GM23338 (cell line): ENCODE data around the gene KAZN. TPM values are rescaled to one million over a fixed set of nuclear protein-coding genes. Genes with fewer than 3 reads are reported as not detected.

Source experiments
- ATAC-seq: fragments of 200-7000 bp; cut with Tn5 transposase; 3 replicates; pipeline ENCODE4 v1.9.1; 2020
- DNase-seq: peaks from one replicate; pipeline ENCODE4 v3.0.0-alpha.2; 2015; ENCODE audit warnings: low spot score
- H2AFZ ChIP-seq: fragments of 200-600 bp; sonication (generic); 2 replicates; pipeline ENCODE4 v1.8.0; 2016; ENCODE audit warnings: antibody characterized with exemption, mild to moderate bottlenecking, moderate library complexity
- H3F3A ChIP-seq: fragments of 200-600 bp; sonication (generic); replicated peaks from 2 replicates; pipeline ENCODE4 v1.8.0; 2017; ENCODE audit warnings: antibody characterized with exemption, mixed run types, low read depth
- H3K27ac ChIP-seq: fragments of 200-600 bp; sonication (generic); 2 replicates; pipeline ENCODE4 v1.6.1; 2016; ENCODE audit warnings: low read depth
- H3K27me3 ChIP-seq: fragments of 200-600 bp; sonication (generic); 2 replicates; pipeline ENCODE4 v1.8.0; 2016; ENCODE audit warnings: mild to moderate bottlenecking, mixed run types, moderate library complexity; ENCODE audit not compliant: insufficient read depth
- H3K36me3 ChIP-seq: fragments of 200-600 bp; sonication (generic); 2 replicates; pipeline ENCODE4 v1.8.0; 2016; ENCODE audit warnings: mild to moderate bottlenecking; ENCODE audit not compliant: insufficient read depth
- H3K4me1 ChIP-seq: fragments of 200-600 bp; sonication (generic); 2 replicates; pipeline ENCODE4 v1.8.0; 2016; ENCODE audit warnings: mild to moderate bottlenecking, moderate library complexity; ENCODE audit not compliant: insufficient read depth
- H3K4me2 ChIP-seq: fragments of 200-600 bp; sonication (generic); 2 replicates; pipeline ENCODE4 v1.7.1; 2017; ENCODE audit warnings: mixed run types
- H3K4me3 ChIP-seq: fragments of 200-600 bp; sonication (generic); 2 replicates; pipeline ENCODE4 v1.6.1; 2016; ENCODE audit warnings: mixed run types
- H3K79me2 ChIP-seq: fragments of 200-600 bp; sonication (generic); replicated peaks from 2 replicates; pipeline ENCODE4 v1.8.0; 2017; ENCODE audit warnings: mild to moderate bottlenecking; ENCODE audit not compliant: insufficient read depth
- H3K9me2 ChIP-seq: fragments of 200-600 bp; sonication (generic); 2 replicates; pipeline ENCODE4 v1.8.0; 2017; ENCODE audit not compliant: insufficient read depth
- H4K20me1 ChIP-seq: fragments of 200-600 bp; sonication (generic); replicated peaks from 2 replicates; pipeline ENCODE4 v1.8.0; 2017; ENCODE audit warnings: mild to moderate bottlenecking; ENCODE audit not compliant: insufficient read depth
- H3K27ac Mint-ChIP-seq: 2 replicates; pipeline ENCODE4 v1.8.0; 2020; ENCODE audit warnings: inconsistent platforms, mild to moderate bottlenecking, moderate library complexity, mixed read lengths
- H3K27me3 Mint-ChIP-seq: 3 replicates; pipeline ENCODE4 v1.8.0; 2022; ENCODE audit warnings: low read depth, mild to moderate bottlenecking, moderate library complexity, mixed read lengths, inconsistent platforms; ENCODE audit not compliant: insufficient read depth, poor library complexity
- H3K36me3 Mint-ChIP-seq: 3 replicates; pipeline ENCODE4 v1.8.0; 2021; ENCODE audit warnings: low read depth, mild to moderate bottlenecking, inconsistent platforms, moderate library complexity, mixed read lengths
- H3K4me1 Mint-ChIP-seq: 3 replicates; pipeline ENCODE4 v1.8.0; 2020; ENCODE audit warnings: mild to moderate bottlenecking, inconsistent platforms, mixed read lengths
- H3K4me3 Mint-ChIP-seq: 3 replicates; pipeline ENCODE4 v1.8.0; 2021; ENCODE audit warnings: moderate library complexity, mild to moderate bottlenecking, inconsistent platforms, mixed read lengths
- H3K9me3 Mint-ChIP-seq: 3 replicates; pipeline ENCODE4 v1.8.0; 2020; ENCODE audit warnings: moderate library complexity, mild to moderate bottlenecking, inconsistent platforms, mixed read lengths
- CTCF ChIP-seq, 2 experiments: fragments of 200-600 bp in 1 of 2; sonication (generic) in 1 of 2; conservative IDR thresholded peaks; 2 replicates each; pipeline versions ENCODE4 v1.5.1 to v1.6.1; 2016 to 2017; ENCODE audit warnings: antibody characterized with exemption in 2 of 2, low read depth in 2 of 2, mild to moderate bottlenecking in 2 of 2, moderate library complexity in 1 of 2
- EZH2 ChIP-seq: fragments of 200-600 bp; sonication (generic); IDR thresholded peaks from one replicate; pipeline ENCODE4 v1.8.0; 2017; ENCODE audit warnings: antibody characterized with exemption, mild to moderate bottlenecking, low read depth; ENCODE audit not compliant: unreplicated experiment
- EZH2phosphoT487 ChIP-seq: fragments of 200-600 bp; sonication (generic); IDR thresholded peaks from one replicate; pipeline ENCODE4 v1.8.1; 2018; ENCODE audit warnings: antibody characterized with exemption; ENCODE audit not compliant: unreplicated experiment
- JUNB ChIP-seq: IDR thresholded peaks from one replicate; pipeline ENCODE4 v1.6.1; 2016; ENCODE audit warnings: antibody characterized with exemption; ENCODE audit not compliant: unreplicated experiment
- NANOG ChIP-seq: IDR thresholded peaks from 2 replicates; pipeline ENCODE4 v1.6.1; 2016; ENCODE audit warnings: antibody characterized with exemption, borderline replicate concordance
- REST ChIP-seq: IDR thresholded peaks from one replicate; pipeline ENCODE4 v1.6.1; 2018; ENCODE audit warnings: antibody characterized with exemption; ENCODE audit not compliant: unreplicated experiment
- ZNF114 ChIP-seq: fragments of 250-450 bp; sonication (Bioruptor Pico); IDR thresholded peaks from 2 replicates; pipeline ENCODE4 v1.5.0; 2020; ENCODE audit warnings: mild to moderate bottlenecking, moderate library complexity
- ZNF331 ChIP-seq: fragments of 250-450 bp; sonication (Bioruptor Pico); IDR thresholded peaks from 2 replicates; pipeline ENCODE4 v1.5.0; 2020; ENCODE audit warnings: low read depth, mild to moderate bottlenecking, moderate library complexity
- polyA plus RNA-seq: library from polyadenylated mRNA; unstranded; fragments of >200 nt; fragmentation: Nextera tagmentation; extraction: Ambion mirVana; gene quantifications from 2 replicates; pipeline ENCODE4 v1.2.1, GENCODE V29; 2016
- total RNA-seq: library from RNA; depleted of rRNA; stranded (reverse); fragments of >200 nt; shearing (Covaris generic); gene quantifications from 2 replicates; pipeline ENCODE4 v1.2.3, GENCODE V29; 2014

Gene KAZN
- total and polyA plus RNA-seq, 2 experiments from 2014 or later, result 9.9 to 15.0 TPM

GRCh38 chr1:14570514-14570913 is 28.0 kb upstream of the KAZN start (continued):
- TF ChIP-seq EZH2, result no peak
- no peak for TF ChIP-seq NANOG
- TF ChIP-seq JUNB, result no peak
- no peak for TF ChIP-seq EZH2phosphoT487
- no peak for TF ChIP-seq ZNF331 (CRISPR knock-in tag)
- no peak for TF ChIP-seq REST

GRCh38 chr1:14571810-14572767 is 26.4 kb upstream of the KAZN start:
- Histone ChIP-seq H3K4me1 (no peaks in the 10 kb centered on the region), H3K79me2 (no peaks in the 10 kb centered on the region), H3K36me3 (no peaks in the 10 kb centered on the region), H3K4me3 (no peak overlapping the region), H3K9me2 (0 out of 2 replicates have a peak, but pooled peaks cover 6% of the 10 kb centered on the region), H3F3A (0 out of 2 replicates have a peak, but pooled peaks cover 3% of the 10 kb centered on the region), H3K4me2 (no peak overlapping the region), H3K27me3 (no peaks in the 10 kb centered on the region), H3K27ac (no peak overlapping the region), H4K20me1 (no peaks in the 10 kb centered on the region), H2AFZ (peak overlapping the region; percentile 99)
- Mint-ChIP-seq H3K4me3 (no peak overlapping the region), H3K27me3 (peaks cover 2% of the 10 kb centered on the region), H3K4me1 (peaks cover 4% of the 10 kb centered on the region; the same call in 2 of the 3 replicates), H3K27ac (no peak overlapping the region), H3K9me3 (peaks cover 11% of the 10 kb centered on the region; the same call in 2 of the 3 replicates), H3K36me3 (peaks cover under 1% of the 10 kb centered on the region; the same call in 1 of the 3 replicates)
- peak; percentile 99 for ATAC-seq
- TF ChIP-seq ZNF114 (CRISPR knock-in tag) (no peak), JUNB (no peak), CTCF (conservative IDR thresholded peaks at IDR 0.05; ENCODE audit: low read depth in 2 of 2) (peak; percentile 79 to 81)
- DNase-seq, result peak; percentile 93
